ENCODE results near the gene CEP57. TPM values are rescaled to one million over a fixed set of nuclear protein-coding genes. Genes with fewer than 3 reads are reported as not detected.

Gene CEP57
- total RNA-seq, 1 experiment from 2014 or later = 38.1 TPM

DNA sequence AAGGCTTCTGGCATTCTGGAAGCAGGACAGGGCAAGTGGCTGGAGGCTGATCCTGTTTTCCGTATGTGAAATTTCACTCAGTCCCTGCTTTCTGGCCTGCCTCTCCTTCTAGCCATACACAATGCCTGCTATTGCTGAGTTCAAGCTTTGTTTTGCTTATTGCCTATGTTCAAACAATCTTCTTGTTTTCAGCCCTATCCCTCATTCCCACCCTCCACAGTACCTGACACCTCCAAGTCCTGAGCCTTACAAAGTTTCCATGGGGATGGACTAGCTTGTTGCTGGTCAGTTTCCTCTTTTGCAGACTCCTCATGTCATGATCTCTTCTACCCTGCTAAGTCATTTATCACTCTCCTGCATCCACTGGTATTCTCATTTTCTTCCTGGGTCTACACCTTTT is 38.8 kb upstream of the CEP57 start:
- Histone ChIP-seq H3K27me3 (ENCODE audit: low read length) (peaks cover 91% of the 10 kb centered on the region), H3K4me3 (ENCODE audit: low read length) (no peak overlapping the region), H3K36me3 (ENCODE audit: low read depth, low read length) (no peaks in the 10 kb centered on the region), H3K9me3 (ENCODE audit: low read length) (no peaks in the 10 kb centered on the region), H3K4me2 (ENCODE audit: low read length) (no peak overlapping the region), H3K79me2 (ENCODE audit: low read length) (no peaks in the 10 kb centered on the region), H3K4me1 (ENCODE audit: insufficient read depth, low read length) (no peaks in the 10 kb centered on the region), H3K9ac (ENCODE audit: low read length) (no peak overlapping the region), H4K20me1 (ENCODE audit: low read length) (no peaks in the 10 kb centered on the region), H2AFZ (ENCODE audit: low read length) (no peak overlapping the region), H3K9me2 (replicated peaks; ENCODE audit: low read length) (no peaks in the 10 kb centered on the region), H3K27ac (ENCODE audit: low read length) (no peak overlapping the region), H3F3A (ENCODE audit: low read length, unreplicated experiment) (no peaks in the 10 kb centered on the region)
- ATAC-seq = no peak
- intact Hi-C loops (cut with micrococcal nuclease) = no loop called here
- CTCF ChIA-PET = no interaction called here
- no TSS peak for BruUV-seq (replicated peaks)
- TF ChIP-seq EZH2 (IDR thresholded peaks at IDR 0.05; ENCODE audit: low read length, unreplicated experiment) = no peak
- TF ChIP-seq, protein P1, sequence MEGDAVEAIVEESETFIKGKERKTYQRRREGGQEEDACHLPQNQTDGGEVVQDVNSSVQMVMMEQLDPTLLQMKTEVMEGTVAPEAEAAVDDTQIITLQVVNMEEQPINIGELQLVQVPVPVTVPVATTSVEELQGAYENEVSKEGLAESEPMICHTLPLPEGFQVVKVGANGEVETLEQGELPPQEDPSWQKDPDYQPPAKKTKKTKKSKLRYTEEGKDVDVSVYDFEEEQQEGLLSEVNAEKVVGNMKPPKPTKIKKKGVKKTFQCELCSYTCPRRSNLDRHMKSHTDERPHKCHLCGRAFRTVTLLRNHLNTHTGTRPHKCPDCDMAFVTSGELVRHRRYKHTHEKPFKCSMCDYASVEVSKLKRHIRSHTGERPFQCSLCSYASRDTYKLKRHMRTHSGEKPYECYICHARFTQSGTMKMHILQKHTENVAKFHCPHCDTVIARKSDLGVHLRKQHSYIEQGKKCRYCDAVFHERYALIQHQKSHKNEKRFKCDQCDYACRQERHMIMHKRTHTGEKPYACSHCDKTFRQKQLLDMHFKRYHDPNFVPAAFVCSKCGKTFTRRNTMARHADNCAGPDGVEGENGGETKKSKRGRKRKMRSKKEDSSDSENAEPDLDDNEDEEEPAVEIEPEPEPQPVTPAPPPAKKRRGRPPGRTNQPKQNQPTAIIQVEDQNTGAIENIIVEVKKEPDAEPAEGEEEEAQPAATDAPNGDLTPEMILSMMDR (conservative IDR thresholded peaks at IDR 0.05; ENCODE audit: low read depth, low read length) = no peak
- no peak for TF ChIP-seq EZH2phosphoT487 (IDR thresholded peaks at IDR 0.05; ENCODE audit: borderline replicate concordance, low read length)
- DNase-seq = no peak
- POLR2A ChIA-PET (ENCODE audit: unreplicated experiment) = no interaction called here

DNA sequence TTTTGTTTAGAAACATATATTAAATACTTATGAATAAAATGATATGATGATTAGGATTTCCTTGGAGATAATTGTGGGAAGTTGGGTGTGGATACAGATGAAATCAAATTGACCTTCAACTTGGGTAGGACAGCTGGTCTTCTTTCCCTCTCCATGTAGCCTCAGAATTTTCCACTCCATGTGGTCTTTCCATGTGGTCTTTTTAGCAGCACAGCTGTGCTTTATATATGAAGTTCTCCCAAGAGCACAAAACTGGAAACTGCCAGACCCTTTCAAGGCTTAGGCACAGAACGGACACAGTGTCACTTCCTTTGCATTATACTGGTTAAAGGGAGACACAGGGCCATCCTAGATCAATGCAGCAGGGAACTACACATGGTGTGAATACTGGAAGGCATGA is 29.4 kb upstream of the CEP57 start:
- Histone ChIP-seq H4K20me1 (ENCODE audit: low read length) (no peaks in the 10 kb centered on the region), H3K4me2 (ENCODE audit: low read length) (no peak overlapping the region), H3K4me3 (ENCODE audit: low read length) (no peak overlapping the region), H3K9me3 (ENCODE audit: low read length) (no peaks in the 10 kb centered on the region), H3K36me3 (ENCODE audit: low read depth, low read length) (no peaks in the 10 kb centered on the region), H3K9me2 (replicated peaks; ENCODE audit: low read length) (no peaks in the 10 kb centered on the region), H3K79me2 (ENCODE audit: low read length) (no peaks in the 10 kb centered on the region), H3K4me1 (ENCODE audit: insufficient read depth, low read length) (no peaks in the 10 kb centered on the region), H3F3A (ENCODE audit: low read length, unreplicated experiment) (no peaks in the 10 kb centered on the region), H3K27me3 (ENCODE audit: low read length) (peaks cover 36% of the 10 kb centered on the region), H3K27ac (ENCODE audit: low read length) (no peak overlapping the region), H3K9ac (ENCODE audit: low read length) (no peak overlapping the region), H2AFZ (ENCODE audit: low read length) (no peak overlapping the region)
- ATAC-seq (no peak), DNase-seq (no peak)
- CTCF ChIA-PET = no interaction called here
- intact Hi-C loops (cut with micrococcal nuclease) = loop anchor here (10.0 kb wide), 1 partner anchor 786 kb away; the partner anchor contains the start of genes CWC15 and KDM4D
- TF ChIP-seq EZH2 (IDR thresholded peaks at IDR 0.05; ENCODE audit: low read length, unreplicated experiment) (no peak), EZH2phosphoT487 (IDR thresholded peaks at IDR 0.05; ENCODE audit: borderline replicate concordance, low read length) (no peak)
- TF ChIP-seq, protein P1 (conservative IDR thresholded peaks at IDR 0.05; ENCODE audit: low read depth, low read length) = no peak
- no TSS peak for BruUV-seq (replicated peaks)
- POLR2A ChIA-PET (ENCODE audit: unreplicated experiment) = no interaction called here

DNA sequence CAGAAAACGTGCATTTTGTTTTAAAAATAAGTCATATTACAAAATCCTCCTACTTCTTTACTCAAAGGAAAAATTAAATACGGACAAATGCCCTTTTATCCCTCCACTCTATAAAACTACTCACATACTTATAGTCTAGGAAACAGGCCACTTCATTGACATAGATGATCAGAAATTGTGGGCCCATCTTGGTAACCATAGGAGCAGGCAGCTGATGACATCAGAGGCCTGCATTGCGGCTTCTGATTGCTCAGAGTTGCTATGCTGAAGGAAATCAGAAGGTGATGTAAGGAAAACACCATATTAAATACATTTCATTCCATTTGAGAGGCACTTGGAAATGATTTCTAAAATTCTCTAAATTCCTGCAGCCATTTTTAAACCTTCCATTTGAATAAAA is 27.8 kb upstream of the CEP57 start:
- BruUV-seq (replicated peaks) = no TSS peak
- no peaks in the 10 kb centered on the region for H3K4me1 ChIP-seq (ENCODE audit: insufficient read depth, low read length)
- no peaks in the 10 kb centered on the region for H3K9me2 ChIP-seq (replicated peaks; ENCODE audit: low read length)
- no peak overlapping the region for H3K9ac ChIP-seq (ENCODE audit: low read length)
- ATAC-seq (no peak), DNase-seq (no peak)
- no peaks in the 10 kb centered on the region for H4K20me1 ChIP-seq (ENCODE audit: low read length)
- H3K4me2 ChIP-seq (ENCODE audit: low read length) = no peak overlapping the region
- intact Hi-C loops (cut with micrococcal nuclease) = loop anchor here (10.0 kb wide), 1 partner anchor 788 kb away; the partner anchor contains the start of genes CWC15 and KDM4D
- no peak overlapping the region for H2AFZ ChIP-seq (ENCODE audit: low read length)
- ChIA-PET CTCF (no interaction called here), POLR2A (ENCODE audit: unreplicated experiment) (no interaction called here)
- no peak overlapping the region for H3K4me3 ChIP-seq (ENCODE audit: low read length)
- no peak overlapping the region for H3K27ac ChIP-seq (ENCODE audit: low read length)
- H3F3A ChIP-seq (ENCODE audit: low read length, unreplicated experiment) = no peaks in the 10 kb centered on the region
- peaks cover 29% of the 10 kb centered on the region for H3K27me3 ChIP-seq (ENCODE audit: low read length)
- TF ChIP-seq EZH2 (IDR thresholded peaks at IDR 0.05; ENCODE audit: low read length, unreplicated experiment) (no peak), EZH2phosphoT487 (IDR thresholded peaks at IDR 0.05; ENCODE audit: borderline replicate concordance, low read length) (no peak)
- TF ChIP-seq, protein P1 (conservative IDR thresholded peaks at IDR 0.05; ENCODE audit: low read depth, low read length) = no peak
- H3K36me3 ChIP-seq (ENCODE audit: low read depth, low read length) = no peaks in the 10 kb centered on the region
- no peaks in the 10 kb centered on the region for H3K9me3 ChIP-seq (ENCODE audit: low read length)
- no peaks in the 10 kb centered on the region for H3K79me2 ChIP-seq (ENCODE audit: low read length)
